ENCODE measurements around the gene TWF1.
"Not testable (repeated sequence)": the region's sequence is repeated elsewhere in the genome, so short reads cannot be mapped to it uniquely, and the experiment has no call there.

- TF ChIP-seq CTCF (conservative IDR thresholded peaks at IDR 0.05; ENCODE audit: low read depth in 2 of 2); EZH2 (IDR thresholded peaks at IDR 0.05; ENCODE audit: low read depth, unreplicated experiment); POLR2AphosphoS5 (IDR thresholded peaks at IDR 0.05; ENCODE audit: low read depth); EZH2phosphoT487 (IDR thresholded peaks at IDR 0.05; ENCODE audit: unreplicated experiment); ETS1 (IDR thresholded peaks at IDR 0.05); JUNB (IDR thresholded peaks at IDR 0.05; ENCODE audit: unreplicated experiment); CREB1 (CRISPR knock-in tag; IDR thresholded peaks at IDR 0.05; ENCODE audit: low read depth); ZNF114 (CRISPR knock-in tag; IDR thresholded peaks at IDR 0.05); NANOG (IDR thresholded peaks at IDR 0.05; ENCODE audit: borderline replicate concordance); ZNF462 (CRISPR knock-in tag; IDR thresholded peaks at IDR 0.05): not testable (repeated sequence)
- TF ChIP-seq, protein P1, sequence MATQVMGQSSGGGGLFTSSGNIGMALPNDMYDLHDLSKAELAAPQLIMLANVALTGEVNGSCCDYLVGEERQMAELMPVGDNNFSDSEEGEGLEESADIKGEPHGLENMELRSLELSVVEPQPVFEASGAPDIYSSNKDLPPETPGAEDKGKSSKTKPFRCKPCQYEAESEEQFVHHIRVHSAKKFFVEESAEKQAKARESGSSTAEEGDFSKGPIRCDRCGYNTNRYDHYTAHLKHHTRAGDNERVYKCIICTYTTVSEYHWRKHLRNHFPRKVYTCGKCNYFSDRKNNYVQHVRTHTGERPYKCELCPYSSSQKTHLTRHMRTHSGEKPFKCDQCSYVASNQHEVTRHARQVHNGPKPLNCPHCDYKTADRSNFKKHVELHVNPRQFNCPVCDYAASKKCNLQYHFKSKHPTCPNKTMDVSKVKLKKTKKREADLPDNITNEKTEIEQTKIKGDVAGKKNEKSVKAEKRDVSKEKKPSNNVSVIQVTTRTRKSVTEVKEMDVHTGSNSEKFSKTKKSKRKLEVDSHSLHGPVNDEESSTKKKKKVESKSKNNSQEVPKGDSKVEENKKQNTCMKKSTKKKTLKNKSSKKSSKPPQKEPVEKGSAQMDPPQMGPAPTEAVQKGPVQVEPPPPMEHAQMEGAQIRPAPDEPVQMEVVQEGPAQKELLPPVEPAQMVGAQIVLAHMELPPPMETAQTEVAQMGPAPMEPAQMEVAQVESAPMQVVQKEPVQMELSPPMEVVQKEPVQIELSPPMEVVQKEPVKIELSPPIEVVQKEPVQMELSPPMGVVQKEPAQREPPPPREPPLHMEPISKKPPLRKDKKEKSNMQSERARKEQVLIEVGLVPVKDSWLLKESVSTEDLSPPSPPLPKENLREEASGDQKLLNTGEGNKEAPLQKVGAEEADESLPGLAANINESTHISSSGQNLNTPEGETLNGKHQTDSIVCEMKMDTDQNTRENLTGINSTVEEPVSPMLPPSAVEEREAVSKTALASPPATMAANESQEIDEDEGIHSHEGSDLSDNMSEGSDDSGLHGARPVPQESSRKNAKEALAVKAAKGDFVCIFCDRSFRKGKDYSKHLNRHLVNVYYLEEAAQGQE (IDR thresholded peaks at IDR 0.05; ENCODE audit: unreplicated experiment) = not testable (repeated sequence)
Measured at GRCh38 chr12:43847425-43848225, 41.5 kb upstream of the TWF1 start.
